NCI-H1105 (cell line): ENCODE data around the gene LGALS4.
"Not testable (repeated sequence)": the region's sequence is repeated elsewhere in the genome, so short reads cannot be mapped to it uniquely, and the experiment has no call there.

Experiments
- DNase-seq: peaks from one replicate; lab custom pipeline; 2025; lab: John Stamatoyannopoulos, UW

LGALS4 gene

DNA sequence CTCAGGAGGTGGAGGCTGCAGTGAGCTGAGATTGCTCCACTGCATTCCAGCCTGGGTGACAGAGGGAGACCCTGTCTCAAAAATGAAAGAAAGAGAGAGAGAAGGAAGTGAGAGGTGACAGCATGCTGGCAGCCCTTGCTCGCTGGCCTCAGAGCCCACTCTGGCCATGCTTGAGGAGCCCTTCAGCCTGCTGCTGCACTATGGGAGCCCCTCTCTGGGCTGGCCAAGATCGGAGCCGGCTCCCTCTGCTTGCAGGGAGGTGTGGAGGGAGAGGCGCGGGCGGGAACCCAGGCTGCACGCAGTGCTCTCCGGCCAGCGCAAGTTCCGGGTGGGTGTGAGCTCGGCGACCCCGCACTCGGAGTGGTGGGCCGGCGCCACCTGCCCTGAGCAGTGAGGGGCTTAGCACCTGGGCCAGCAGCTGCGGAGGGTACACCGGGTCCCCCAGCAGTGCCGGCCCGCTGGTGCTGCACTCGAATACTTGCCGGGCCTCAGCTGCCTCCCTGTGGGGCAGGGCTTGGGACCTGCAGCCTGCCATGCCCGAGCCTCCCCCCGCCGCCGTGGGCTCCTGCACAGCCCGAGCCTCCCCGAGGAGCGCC is 8.6 kb upstream of the LGALS4 start:
- not testable (repeated sequence) for DNase-seq

DNA sequence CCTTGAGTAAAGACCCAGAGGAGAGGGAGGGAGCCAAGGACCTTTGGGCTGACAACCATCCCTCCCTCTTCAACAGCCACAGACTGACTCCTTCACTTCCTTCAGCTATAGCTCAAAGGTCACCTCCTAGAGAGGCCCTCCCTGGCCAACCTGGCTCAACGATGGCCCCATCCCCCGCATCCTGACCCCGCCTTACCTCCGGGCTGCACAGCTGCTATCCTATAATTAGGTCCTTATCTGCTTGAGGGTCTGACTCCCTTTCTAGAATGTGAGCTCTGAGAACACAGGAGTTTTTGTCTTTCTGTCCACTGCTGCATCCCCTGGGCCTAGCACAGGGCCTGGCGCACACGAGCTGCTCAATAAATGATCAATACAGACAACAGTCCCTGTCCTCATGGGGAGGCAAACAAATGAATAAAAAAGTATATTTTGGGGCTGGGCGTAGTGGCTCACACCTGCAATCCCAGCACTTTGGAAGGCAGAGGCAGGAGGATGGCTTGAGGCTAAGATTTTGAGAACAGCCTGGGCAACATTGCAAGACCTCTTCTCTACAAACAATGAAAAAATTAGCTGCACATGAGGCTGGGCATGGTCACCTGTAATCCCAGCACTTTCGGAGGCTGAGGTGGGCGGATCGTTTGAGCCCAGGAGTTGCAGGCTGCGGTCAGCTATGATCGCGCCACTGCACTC is 6.6 kb upstream of the LGALS4 start:
- no peak for DNase-seq

DNA sequence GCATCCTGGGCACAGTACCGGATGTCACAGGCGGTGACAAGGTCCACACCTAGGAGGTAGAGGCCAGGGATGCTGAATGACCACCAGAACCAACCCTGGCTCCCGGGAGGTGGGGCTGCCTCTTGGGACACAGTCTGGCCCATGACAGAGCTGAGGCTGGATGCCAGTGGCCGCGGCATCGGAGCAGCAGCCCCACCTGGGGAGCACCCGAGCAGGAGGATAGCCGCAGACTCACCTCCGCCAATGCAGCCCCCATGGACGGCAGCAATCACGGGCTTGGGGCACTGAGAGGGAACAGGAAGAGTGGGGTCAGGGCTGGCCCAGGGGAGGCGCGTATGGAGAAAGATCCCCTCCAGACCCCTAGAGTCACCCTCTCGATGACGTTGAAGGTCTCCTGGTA is 4.3 kb upstream of the LGALS4 start:
- DNase-seq: no peak

DNA sequence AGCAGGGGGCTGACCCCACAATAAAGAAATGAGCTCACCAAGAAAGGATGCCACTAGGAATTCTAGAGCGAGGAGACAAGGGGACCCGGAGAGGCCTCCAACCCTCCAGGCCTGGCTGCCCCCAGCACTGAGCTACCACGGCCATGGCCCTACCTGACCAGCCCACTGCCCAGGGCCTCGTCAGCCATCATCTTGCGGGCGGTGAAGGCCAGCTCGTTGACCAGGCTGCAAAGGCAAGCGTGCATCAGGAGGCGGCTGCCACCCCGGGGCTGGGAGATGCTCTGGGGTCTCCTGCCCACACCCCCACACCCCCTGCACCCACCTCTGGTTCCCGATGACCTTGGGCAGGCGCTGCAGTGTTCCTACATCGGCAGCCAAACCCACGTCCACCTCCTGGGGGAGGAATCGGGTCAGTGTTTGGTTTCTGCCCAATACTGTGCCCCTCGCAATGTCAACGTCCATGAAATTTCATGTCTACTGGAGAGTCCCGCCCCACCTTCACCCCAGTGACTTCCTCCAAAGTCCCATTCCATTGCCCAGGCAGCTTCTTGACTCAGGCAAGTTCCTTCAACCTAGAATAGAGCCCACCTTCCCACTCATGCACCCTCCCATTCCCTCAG is 3.5 kb upstream of the LGALS4 start:
- DNase-seq: no peak

DNA sequence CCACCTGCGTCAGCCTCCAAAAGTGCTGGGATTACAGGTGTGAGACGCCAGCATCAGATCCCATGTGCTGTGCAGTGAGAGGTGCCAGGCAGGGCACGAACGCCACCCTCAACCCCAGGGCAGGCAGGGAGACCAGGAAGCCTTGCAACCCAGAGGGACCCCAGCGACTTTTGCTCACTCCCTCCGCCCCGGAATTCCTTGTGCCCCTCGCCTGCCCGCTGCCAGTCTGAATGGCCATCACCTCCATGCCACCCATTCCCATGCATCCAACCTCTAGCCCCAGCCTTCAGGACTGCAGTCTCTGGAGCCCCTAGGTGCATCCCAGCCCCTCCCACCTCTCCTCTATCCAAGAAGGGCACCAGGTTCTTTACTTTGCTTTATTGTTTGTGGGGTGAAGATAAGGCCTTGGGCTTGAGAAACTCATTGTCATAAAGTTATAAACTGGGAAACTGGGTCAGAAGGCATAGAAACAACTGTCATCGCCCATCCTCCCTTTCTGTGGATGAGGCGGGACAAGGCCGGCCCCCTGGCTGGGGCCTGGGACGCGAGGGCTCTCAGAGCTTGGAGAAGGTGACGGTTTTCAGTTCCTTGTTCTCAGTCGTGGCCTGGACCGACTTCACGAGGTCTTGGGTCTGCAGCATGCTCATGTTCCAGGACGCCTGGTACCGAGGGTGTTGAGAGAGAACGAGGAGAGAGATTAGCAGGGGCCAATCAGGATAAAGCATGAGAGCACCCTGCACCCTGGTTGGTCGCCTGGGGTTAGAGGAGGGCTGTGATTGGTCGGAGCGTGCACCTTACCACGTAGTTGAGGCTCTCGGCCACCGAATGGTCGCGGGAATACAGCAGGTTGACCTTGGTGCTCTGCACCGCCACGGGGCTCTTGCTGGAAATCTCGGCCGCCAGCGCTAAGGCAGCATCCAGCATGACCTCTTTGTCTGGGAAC is 2.6 kb upstream of the LGALS4 start:
- DNase-seq: no peak

DNA sequence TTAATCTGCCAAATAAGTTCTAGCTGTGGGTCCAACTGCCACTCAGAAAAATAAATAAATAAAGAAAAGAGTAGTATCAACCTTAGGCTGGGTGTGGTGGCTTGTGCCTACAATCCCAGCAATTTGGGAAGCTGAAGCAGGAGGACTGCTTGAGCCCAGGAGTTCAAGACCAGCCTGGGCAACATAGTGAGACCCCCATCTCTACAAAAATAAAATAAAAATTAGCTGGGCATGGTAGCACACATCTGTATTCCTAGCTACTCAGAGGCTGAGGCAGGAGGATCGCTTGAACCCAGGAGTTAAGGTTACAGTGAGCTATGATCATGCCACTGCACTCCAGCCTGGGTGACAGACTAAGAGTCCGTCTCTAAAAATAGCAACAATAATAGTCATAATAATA is 1.2 kb upstream of the LGALS4 start:
- not testable (repeated sequence) for DNase-seq

DNA sequence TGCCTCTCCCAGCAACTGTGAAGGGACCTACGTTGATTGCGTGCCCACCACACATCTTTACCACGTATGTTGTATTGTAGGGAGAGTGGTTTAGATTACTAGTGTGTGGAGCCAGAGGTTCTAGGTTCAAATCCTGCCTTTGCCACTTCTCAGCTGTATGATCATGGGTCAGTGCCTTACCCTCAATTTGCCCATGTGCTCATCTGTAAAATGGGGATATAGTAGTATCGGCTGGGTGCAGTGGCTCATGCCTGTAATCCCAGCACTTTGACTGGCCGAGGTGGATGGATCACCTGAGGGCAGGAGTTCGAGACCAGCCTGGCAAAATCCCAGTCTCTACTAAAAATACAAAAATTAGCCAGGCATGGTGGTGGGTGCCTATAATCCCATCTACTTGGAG is 578 bp upstream of the LGALS4 start:
- no peak for DNase-seq

DNA sequence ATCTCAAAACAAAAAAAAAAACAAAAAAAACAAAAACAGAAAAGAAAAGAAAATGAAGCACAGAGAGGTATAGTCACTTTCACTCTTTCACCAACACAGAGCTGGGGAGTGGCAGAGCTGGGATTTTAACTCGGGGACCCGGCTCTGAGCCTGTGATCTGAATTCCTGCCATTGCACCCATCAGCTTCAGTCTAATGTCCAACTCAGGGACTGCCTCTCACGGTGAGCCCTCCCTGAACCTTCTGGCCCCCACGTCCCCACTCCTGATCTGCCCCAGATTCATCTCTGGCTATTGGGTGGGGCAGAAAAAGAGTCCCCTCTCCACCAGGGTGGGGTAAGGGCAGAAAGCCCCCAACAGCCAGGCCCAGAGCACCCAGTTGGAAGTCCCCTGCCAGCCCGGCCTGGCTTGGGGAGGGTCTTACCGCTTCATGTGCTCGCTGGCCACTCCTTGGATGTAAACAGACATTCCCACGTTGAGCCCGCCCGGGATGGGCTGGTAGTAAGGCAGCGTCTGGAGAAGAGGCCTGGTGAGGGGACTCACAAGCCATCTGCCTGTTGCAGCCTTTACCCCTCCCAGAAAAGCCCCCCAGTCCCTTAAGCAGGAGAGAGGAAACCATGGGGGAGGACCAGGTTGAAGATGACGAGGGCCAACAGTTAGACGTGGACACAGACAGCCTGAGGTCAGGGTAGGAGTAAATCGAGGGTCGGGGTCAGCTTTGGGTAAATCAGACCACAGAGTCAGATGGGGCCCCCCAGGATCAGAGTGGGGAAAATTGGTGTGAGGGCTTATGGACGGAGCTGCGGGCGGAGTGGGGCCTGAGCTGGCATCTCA is 520 bp downstream of the LGALS4 start:
- no peak for DNase-seq

DNA sequence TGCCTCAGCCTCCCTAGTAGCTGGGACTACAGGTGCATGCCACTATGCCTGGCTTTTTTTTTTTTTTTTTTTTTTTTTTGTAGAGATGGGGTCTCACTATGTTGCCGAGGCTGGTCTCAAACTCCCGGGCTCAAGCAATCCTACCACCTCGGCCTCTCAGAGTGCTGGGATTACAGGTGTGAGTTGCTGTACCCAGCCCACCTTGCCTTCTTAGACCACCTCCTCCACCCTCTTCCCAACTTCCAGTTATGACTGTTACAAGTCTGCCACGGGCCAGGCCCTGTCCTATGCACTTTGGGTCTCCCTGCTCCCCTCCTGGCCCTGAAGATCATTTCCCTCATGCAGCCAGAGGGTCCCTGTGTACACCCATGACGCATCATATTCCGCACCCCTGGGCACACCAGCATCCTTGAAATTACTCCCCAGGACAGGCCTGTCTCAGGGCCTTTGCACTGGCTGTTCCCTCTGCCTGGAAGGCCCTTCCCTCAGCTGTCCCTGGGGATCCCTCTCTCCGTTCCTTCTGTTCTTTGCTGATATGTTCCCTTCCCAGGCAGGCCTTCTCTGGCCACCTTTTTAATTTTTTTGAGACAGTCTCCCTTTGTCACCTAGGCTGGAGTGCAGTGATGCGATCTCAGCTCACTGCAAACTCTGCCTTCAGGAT is 3.0 kb downstream of the LGALS4 start:
- no peak for DNase-seq

DNA sequence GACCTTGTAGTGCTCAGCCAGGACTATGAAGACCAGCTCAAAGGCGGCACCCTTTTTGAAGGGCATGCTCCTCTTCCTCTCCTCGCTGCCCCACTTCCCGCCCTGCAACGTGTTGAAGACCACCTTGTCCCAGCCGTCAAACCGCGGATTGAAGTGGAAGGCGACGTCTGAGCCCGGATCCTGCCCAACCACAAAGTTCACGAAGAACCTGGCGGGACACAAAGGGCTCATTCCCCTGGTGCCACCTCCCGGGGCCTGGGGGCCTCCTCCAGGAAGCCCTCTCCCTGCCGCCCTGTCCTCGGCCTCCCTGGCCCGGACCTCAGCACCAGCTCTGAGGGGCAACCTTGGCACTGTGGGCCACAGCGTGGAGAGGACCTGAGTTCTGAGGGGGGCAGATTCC is 4.0 kb downstream of the LGALS4 start:
- DNase-seq: no peak

DNA sequence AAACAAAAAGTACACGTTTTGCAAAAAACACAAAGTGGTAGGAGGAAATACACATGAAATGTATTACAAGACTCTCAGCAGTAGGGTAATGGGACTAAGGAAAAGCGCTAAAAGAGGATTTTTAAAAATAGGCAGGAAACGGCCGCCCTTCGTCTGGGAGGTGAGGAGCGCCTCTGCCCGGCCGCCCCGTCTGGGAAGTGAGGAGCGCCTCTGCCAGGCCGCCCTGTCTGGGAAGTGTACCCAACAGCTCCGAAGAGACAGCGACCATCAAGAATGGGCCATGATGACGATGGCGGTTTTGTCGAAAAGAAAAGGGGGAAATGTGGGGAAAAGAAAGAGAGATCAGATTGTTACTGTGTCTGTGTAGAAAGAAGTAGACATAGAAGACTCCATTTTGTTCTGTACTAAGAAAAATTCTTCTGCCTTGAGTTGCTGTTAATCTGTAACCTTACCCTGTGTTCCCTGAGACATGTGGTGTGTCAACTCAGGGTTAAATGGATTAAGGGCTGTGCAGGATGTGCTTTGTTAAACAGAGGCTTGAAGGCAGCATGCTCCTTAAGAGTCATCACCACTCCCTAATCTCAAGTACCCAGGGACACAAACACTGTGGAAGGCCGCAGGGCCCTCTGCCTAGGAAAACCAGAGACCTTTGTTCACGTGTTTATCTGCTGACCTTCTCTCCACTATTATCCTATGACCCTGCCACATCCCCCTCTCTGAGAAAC is 5.2 kb downstream of the LGALS4 start:
- not testable (repeated sequence) for DNase-seq

DNA sequence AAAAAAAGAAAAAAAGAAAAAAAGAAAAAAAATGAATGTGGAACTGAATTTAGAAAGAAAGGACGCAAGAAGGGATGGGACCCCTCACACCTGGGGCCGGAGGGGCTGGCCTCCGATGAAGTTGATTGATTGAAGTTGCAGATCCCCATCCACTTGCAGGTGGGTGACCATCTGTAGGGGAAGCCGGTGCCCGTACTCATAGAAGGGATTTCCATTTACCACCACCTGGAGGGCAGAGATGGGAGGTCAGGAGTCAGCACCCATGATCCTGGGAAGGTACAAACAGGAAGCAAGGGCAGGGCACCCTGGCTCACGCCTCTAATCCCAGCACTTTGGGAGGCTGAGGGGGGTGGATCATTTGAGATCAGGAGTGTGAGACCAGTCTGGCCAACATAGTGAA is 6.4 kb downstream of the LGALS4 start:
- no peak for DNase-seq

DNA sequence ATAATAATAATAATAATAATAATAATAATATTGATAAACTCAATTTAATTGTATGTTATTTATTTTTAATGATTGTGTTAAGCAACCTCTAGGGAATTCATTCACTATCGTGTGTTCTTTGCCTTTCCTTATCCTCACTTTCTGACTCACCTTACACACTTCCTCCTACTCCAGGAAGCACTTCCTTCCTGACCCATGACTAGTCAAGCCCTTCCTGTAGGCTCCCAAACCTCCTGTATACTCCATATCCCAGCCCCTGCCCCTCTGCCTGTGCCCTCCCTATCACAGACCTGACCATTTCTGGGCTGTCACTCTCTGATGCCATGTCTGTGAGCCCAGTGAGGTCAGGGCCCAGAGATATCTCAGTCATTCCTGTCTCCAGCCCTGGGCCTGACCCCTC is 7.6 kb downstream of the LGALS4 start:
- DNase-seq: no peak

DNA sequence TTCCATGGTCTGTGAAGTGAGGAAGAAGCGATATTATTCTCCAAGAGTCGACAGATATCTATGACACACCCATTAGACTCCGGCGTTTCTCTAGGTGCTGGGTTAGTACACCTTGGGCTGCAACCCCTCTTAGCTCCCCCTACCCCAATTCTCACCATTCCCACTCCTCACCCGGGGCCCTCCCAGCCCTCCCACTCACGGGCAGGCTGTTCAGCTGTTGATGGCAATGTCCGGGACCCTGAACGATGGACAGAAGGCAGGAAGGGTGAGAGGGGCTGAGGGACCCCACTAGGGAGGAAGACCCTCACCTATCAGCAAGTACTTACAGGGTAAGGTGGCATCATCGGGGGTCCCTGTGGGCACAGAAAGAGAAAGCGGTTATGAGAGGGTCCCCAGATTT is 9.2 kb downstream of the LGALS4 start:
- DNase-seq: no peak

DNA sequence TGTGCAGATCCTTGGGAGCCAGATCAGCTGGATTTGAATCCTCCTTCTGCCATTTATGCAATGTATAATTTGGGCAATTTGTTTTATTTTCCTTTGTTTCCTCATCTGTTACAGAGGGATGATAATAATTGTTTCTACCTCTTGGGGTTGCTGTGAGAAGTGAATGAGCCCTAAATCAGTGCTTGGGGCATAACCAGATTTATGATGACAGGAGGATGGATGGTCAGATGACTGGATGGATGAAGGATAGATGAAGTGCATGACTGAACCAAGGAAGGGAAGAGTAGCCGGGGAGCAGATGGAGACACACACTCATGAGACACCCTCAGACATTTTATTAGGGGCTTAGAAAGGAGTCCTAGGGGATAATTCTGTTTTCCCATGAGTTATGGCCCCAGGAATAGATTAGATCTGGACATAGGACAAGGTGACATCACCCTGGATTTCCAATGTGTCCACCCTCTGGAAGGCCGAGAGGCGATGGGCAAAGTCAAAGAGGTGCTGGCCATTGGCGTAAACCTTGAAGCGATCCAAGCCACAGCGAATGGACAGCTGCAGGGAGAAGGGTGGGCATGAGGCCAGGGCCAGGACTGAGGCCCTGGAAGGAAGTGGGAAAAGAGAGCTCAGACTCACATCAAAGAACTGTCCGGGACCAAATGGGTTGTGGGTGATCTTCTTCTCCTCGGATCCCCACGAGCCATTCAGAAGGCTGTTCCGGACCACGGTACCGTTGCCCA is 11.2 kb downstream of the LGALS4 start:
- DNase-seq: no peak

DNA sequence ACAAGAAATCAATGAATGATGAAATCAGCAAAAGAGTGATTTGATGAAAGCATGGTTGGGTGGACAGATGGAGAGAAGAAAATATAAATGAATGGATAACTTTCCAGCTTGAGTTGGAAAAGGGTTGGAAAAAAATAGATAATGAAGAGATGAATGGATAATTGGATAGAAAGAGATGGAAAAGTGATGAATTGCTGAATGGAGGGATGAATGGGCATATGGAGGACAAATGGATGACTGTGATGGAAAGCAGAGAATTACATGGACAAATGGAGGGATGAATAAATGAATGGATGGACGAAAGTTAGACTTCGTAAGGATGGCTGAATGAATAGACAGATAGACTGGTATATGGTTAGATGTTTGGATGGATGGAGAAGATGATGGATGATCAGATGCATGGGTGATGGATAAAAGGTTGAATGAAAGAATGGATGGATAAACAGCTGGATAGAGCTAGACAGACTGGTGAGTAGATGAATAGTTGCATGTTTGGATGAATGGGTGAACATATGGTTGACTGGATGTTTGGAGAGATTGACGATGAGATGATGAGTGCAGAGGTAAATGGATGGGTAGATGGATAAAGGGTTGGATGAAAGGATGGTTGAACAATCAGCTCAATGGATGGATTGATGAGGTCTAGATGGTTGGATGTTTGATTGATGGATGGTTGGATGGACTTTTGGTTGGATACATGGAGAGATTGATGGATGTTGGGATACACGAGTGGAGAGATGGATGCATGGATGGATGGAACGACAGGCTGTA is 12.0 kb downstream of the LGALS4 start:
- no peak for DNase-seq

DNA sequence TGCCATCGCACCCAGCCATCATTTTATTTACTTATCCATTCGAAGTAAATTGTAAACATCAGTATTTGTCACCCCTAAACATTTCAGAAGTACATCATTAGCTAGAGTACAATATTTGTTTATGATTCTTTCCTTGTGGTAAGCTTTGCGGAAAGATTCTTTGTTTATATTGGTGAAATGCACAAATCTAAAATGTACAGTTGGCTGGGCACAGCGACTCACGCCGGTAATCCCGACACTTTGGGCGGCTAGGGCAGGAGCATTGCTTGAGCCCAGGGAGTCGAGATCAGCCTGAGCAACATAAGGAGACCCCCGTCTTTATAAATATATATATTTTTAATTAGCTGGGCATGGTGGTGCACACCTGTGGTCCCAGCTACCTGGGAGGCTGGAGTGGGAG is 13.6 kb downstream of the LGALS4 start:
- no peak for DNase-seq

DNA sequence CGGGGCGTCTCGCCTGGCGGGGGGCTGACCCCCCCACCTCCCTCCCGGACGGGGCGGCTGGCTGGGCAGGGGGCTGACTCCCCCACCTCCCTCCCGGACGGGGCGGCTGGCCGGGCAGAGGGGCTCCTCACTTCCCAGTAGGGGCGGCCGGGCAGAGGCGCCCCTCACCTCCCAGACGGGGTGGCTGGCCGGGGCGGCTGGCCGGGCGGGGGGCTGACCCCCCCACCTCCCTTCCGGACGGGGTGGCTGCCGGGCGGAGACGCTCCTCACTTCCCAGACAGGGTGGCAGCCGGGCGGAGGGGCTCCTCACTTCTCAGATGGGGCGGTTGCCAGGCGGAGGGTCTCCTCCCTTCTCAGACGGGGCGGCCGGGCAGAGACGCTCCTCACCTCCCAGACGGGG is 15.0 kb downstream of the LGALS4 start:
- DNase-seq: not testable (repeated sequence)

DNA sequence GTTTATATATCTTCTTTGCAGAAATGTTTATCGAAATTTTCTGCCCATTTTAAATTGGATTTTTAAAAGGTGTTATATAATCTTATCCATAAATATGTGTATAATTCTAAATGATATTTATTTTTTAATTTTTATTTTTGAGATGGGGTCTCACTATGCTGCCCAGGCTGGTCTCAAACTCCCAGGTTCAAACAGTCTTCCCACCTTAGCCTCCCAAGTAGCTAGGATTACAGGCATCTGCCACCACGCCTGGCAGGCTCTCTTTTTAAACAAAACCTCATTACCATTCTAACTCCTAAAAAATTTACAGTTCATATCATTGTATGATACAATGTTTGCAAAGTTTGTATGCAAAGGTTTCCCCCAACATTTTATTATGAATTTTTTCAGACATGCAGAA is 16.6 kb downstream of the LGALS4 start:
- DNase-seq: no peak
